GM19328 (cell line): ENCODE data around the gene THSD4.

ENCODE experiments used
- ATAC-seq: cut with Tn5 transposase; IDR thresholded peaks from one replicate; pipeline ENCODE4 v1.9.1; 2021; ENCODE audit warnings: mild to moderate bottlenecking, moderate library complexity; ENCODE audit not compliant: unreplicated experiment

Gene THSD4

DNA sequence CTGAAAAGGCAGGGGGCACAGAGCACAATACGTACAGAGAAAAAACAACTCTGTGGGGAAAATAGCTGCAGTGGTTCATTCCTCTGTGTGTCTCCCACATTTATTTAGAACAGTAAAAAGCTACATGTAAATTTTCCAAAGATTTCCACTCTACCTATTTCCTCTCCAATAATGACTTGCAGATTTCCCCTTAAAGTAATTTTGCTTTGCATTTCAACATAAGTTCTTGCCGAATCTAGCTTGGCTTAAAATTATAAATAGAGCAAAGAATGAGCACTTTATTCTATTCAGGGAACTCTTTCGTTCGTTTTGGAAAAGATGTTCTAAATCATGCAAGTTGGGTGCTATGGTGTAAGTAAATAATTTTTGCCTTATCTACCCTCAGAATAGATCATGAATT, 636.9 kb downstream of the THSD4 start:
- no peak for ATAC-seq

DNA sequence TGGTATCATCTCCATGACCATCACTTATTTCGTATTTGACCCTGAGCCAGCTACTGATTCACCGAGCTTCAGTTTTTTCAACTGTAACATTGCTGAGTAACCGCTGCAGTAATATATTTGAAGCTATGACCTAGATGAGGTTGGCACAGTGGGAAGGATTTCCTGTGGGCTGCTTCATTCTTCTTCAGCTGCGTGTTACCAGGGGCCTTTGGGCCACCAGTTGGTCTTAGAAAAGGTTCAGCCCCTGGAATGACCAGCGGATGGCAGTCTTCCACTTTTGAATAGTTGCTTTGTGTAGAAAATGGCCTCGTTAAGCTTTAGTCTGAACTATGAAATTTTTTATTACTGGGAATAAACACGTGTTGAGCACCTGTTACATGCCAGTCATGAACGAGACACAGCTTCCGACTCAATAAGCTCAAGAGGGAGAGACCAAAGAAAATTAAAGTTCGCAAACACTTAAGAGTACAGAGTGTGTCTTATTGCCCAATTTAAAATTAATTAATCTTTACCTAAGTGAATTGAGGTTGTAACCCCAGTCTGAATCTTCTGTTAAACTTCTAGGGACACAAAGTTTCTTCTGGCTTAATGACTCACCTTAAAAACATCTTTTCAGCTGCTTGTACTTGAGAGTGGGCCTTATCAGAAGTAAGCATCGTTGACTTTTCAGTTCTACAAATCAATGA, 637.5 kb downstream of the THSD4 start:
- ATAC-seq: no peak

DNA sequence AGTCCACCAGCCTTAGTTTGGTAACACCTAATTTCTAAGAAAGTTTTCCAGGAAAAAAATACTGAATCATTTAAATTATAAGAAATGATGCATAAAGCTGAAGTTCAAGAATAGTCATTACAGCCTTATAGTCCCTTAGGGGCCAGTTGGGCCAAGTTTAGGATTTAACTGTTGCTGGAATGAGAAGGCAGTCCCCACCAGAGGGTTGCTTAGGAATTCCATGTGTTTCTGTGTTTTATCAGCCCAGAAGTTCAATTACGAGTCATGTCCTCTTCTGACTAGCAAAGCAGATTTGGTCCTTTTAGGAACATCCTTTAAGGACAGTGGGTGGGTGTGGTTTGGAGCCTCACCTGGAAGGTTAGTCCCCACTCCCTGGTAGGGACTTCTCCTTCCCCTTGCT, 638.1 kb downstream of the THSD4 start:
- no peak for ATAC-seq

GRCh38 chr15:71754660-71755059, 639.4 kb downstream of the THSD4 start:
- no peak for ATAC-seq

DNA sequence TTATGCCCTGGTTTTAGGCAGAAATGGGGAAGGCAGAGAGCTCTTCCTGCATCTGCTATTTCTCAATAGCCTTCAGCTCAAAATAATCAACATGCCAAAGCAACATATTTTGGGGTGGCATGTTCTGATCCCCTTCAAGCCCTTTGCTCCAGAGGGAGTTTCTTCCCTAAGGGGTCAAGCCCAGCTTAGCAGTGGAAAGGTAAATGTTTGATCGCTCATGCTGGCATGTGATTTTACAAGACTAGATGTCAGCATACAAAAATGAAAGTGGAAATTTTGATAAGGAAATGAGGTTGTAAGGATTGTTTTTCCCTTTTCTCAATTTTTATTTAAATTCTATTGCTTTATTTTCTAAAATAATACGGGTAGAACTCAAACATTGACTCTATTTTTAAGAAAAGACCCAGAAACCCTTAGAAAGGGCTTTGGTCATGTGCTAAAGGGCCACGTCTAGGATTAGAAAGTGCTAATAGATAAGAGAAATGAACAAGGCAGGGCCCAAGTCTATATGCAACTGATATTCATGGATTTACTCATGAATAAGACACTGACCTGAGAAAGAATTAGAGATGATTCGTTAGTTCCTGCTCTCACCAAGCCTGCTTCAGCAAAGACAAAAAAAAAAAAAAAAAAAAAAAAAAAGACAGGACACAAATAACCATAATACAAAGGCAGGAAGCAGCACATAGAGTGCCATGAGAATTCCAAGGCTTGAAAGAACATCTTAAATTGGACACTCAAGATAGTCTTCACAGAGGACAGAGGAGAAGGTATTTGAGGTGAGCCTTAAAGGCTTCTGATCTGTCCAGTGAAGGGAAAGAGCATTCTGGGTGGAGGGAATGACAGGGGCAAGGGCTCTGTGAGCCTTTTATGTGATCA, 640.1 kb downstream of the THSD4 start:
- no peak for ATAC-seq

GRCh38 chr15:71756599-71757352, 641.5 kb downstream of the THSD4 start:
- no peak for ATAC-seq

- no peak for ATAC-seq
Observed at GRCh38 chr15:71757741-71758530, 642.7 kb downstream of the THSD4 start.

- ATAC-seq: no peak
Observed at GRCh38 chr15:71758711-71759110, 643.4 kb downstream of the THSD4 start.

DNA sequence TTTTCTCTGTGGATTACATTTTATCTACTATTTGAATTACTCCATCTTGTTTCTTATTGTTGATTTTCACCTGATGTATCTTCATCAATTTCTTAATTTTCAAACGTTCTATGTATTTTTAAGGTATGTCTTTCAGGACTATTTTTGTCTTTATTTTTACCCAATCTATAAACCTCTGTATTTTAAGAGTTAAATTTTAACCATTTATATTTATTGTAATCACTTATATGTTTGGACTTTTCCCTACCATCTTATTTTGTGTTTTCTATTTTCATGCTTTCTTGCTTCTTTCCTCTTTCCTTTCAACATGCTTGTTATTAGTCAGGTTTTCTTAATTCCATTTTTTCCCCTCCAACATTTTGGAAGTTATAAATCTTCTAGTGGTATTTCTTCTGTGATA, 645.6 kb downstream of the THSD4 start:
- ATAC-seq: no peak

DNA sequence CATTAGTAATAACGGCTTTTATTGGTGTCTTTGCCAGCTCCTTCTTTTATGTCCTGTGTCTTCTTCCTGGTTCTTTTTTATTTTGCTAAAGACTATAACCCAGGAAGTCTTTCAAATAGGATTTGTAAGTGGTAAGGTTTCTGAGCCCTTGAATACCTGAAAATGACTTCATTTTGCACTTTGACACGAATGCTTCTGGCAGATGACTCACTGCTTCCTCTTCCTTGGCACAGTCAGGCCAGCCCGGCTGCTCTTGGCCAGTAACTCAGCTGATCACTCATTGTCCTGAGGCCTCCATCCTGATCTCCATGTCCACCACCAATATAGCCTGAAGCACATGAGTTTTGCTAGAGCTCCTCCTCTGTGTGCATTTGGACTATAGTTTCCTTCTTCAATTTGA, 646.4 kb downstream of the THSD4 start:
- ATAC-seq: no peak

GRCh38 chr15:71768184-71768583, 652.9 kb downstream of the THSD4 start:
- no peak for ATAC-seq

DNA sequence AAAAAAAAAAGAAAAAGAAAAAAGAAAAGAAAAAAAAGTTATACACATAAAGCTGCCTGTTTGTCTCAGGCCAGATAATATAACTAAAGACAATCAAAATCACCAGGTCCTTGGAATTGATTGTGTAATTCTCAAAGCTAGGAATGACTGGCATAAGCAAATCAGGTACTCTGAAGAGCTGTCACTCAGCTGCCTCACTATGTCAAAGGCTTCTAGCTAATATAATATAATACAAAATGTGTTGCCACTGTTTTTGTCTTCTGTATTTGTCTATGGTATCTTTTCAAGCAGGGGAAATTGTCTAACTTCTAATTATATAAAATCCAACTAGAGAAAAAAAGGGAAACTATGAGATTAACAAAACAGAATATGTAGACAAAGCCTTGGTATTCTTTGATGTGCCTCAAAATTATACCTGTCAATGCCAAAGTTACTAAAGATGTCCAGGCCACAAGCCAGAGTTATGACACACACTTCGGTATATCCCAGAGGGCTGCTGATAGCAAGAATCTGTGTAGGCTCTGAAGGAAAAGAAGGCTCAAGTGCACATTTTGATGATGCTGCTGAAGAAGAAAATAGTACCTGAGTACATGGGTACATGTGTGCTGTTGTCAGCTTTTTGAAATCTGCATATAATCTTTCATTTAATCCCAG, 658.1 kb downstream of the THSD4 start:
- ATAC-seq: no peak

- no peak for ATAC-seq
Observed at GRCh38 chr15:71775856-71776255, 660.6 kb downstream of the THSD4 start.

DNA sequence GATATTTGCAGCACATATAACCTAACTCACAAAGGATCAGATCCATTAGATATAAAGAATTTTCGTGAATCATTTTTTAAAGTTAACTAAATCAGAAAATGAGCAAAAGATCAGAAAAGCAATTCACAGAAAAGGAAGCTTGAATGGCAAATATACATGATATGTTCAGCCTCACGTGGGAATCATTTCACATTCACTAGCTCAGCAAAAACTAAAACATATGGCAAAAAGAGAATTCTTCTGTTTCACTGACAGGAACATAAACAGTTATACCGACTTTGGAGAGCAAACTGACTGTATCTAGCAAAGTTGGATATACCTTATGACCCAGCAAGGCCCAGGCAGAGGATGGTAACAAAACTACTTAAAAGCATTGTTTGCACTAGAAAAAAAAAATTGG, 661.0 kb downstream of the THSD4 start:
- no peak for ATAC-seq

- no peak for ATAC-seq
Observed at GRCh38 chr15:71777216-71777943, 662.1 kb downstream of the THSD4 start.

DNA sequence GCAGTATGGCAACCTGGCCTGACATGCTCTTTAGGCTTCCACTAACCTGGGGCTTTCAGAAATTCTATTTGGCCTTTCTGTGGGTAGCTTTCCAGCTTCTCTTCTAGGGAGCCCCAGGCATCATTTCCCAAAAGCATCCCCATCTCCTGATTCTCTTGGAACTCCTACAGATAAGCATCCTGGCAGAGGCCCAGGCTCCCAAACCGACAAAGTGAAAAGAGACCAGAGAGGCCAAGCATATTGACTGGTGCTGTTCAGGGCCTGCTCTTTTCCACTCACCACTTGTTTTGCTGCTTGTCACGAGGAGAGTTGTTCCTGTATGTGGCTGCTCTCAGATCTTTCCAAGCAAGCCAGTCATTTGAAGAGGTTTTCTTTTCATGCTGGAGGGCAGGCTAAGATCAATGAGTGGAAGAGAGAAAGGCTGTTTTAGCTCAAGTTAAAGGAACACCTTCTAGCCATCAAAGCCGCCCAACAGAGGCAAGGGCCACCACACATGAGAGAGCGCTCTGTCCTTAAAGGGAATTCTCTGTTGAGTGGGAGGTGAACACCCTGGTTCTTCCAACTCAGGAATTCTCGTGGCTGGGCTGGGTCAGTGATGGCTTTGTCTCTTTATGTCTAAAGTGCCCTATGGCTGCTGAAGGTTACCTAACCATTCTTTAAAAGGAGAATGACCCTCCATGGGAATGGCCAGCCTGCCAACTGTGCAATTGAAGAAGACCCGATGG, 664.0 kb downstream of the THSD4 start:
- ATAC-seq: no peak

DNA sequence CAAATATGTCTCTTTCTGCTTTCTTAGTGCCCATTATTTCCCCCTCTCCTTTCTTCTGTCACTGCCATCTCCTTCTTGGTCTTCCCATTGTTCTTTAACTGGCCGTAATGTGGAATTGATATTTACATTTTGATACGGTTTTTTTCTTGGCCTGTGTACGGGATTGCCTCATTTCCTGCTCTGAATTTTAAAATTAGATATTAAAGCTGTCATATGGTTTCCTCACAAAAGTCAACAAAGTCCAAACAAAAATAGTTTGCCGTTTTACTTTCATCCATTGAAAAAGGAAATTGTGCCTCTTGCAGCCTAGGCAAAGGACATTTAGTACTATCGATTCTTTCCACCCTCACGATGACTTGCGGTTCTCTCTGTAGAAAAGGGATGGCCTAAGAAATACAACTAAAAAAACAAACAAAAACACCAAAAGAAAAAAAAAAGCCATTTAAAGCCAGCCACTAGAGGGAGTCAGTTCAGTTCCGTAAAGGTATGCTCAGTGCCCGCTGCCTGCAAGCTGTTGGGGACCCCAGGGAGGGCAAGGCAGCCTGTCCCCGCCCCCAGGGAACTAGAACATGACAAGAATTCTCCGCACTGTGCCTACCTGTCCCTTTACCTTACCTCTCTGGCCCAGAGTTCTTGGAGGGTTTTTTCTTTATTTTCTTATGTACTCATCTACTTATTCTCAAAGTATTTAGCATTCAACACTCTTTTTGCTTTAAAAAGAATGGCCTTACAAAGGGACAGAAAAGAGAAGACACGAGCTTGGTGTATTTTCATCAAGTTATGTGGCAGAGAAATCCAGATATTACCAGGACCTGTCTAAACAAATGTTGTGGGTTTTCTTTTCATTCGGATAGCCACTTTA, 665.1 kb downstream of the THSD4 start:
- no peak for ATAC-seq
